GM18519 (cell line): ENCODE data around the gene YIPF5.

Source experiments
- ATAC-seq: cut with Tn5 transposase; IDR thresholded peaks from one replicate; pipeline ENCODE4 v1.9.1; 2021; ENCODE audit warnings: mild to moderate bottlenecking, moderate library complexity; ENCODE audit not compliant: unreplicated experiment, low FRiP score

YIPF5 gene

GRCh38 chr5:144170276-144171024 is at the start of gene YIPF5, which contains the start of gene KCTD16:
Gene YIPF5 (minus strand): TSS chr5:144170659. CDS start chr5:144169955, 704 bp downstream.
Gene KCTD16 (plus strand): TSS chr5:144170873.
- ATAC-seq, result peak; percentile 99

DNA sequence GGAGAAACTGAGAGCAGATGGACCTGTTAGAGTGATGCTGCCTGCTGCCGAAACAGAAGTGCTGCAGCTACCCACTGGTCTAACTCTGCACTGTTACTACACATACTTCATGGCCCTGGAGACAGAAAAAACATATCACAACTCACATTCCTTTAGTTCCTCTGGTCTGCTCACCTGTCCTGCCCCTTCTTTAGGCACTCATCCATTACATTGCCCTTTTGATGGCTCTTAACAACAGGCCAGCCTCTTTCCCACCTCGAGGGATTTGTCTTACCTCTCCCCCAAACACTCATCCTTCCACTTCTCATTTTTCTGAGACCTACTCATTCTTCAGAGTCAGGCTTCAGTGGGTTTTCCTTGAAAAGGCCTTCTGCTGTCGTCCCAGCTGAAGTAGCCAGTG is 49.4 kb upstream of the YIPF5 start:
- no peak for ATAC-seq

GRCh38 chr5:144210655-144211054 is 40.2 kb upstream of the YIPF5 start:
- ATAC-seq, result no peak

DNA sequence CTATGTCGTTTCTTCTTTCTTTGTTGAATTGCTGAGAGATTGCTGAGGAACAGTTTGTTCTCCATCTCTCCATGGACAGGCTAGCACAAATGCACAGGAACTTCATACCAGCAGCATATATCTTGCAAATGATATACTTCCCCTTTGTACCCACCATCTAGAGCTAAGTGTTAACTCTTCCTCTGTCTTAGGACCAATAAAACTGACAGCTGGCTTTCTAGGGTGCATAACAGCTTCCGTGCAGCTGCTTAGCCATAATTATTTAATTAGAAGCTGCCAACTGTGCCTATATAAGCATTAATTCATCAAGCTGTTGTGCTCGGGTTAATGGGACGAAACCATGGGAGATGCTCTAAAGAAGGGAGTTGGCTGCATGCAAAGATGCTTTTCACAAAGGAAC is 38.9 kb upstream of the YIPF5 start:
- ATAC-seq, result no peak

DNA sequence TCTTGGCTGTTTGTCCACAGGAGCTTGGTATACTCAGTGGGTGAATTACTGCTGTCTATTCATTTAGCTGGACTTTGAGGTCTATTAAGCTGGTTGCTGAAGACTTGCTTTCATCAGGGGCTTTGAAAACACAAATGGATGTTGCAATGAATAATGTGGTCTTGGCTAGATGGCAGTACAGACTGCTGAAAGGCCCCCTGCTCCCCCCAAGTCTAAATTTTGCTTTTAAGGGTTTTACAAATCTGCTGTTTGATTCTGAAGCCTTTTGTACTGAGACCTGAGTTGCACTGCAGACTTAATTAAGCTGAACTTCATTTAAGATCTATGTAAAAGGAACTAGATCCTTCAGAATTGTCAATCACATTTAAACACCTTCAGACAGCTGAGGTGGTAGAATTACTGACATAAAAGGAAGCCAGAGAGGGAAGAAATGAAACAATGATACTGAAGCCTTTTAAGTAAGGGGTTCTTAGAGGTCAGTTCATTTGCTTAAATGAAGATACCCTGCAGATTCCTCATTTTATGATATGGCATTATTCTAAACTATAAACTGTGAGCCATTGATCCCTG is 37.5 kb upstream of the YIPF5 start:
- no peak for ATAC-seq

DNA sequence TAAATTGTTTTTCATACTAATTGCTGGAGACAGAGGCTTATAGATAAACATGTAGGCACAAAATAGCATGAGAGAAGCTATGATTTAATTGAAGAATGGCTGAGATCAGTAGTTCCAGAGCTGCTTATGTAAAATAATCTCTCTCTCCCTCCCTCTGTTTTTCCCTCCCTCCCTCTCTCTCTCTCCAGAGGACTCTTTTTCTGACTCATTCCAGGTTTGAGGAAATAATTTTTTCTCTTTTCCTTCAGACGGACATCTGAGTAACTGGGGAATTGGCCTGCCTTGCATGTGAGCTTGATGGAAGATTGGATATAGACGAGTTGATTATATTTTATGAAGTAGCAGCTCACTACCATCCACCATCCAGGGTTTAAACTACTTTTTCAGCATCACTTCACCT is 35.7 kb upstream of the YIPF5 start:
- ATAC-seq, result no peak

DNA sequence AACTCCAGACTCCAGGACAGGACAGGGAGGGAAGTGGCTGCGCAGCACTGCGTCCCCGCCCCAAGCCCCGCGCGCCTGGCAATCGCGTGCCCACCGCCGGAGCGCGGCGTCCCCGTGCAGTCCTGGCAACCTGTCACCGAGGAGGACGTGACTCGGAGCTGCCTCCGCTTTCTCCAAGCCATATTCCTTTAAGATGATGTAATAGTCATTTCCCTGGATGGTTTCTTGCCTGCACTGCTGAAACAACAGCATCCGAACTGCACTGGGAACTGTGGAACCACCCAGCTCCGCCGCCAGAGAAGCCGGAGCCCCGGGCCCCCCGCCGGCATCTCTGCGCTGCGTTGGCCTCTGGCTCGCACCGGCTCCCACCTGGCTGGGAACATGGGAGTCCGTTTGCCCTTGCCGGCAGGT is 34.7 kb upstream of the YIPF5 start:
- no peak for ATAC-seq

DNA sequence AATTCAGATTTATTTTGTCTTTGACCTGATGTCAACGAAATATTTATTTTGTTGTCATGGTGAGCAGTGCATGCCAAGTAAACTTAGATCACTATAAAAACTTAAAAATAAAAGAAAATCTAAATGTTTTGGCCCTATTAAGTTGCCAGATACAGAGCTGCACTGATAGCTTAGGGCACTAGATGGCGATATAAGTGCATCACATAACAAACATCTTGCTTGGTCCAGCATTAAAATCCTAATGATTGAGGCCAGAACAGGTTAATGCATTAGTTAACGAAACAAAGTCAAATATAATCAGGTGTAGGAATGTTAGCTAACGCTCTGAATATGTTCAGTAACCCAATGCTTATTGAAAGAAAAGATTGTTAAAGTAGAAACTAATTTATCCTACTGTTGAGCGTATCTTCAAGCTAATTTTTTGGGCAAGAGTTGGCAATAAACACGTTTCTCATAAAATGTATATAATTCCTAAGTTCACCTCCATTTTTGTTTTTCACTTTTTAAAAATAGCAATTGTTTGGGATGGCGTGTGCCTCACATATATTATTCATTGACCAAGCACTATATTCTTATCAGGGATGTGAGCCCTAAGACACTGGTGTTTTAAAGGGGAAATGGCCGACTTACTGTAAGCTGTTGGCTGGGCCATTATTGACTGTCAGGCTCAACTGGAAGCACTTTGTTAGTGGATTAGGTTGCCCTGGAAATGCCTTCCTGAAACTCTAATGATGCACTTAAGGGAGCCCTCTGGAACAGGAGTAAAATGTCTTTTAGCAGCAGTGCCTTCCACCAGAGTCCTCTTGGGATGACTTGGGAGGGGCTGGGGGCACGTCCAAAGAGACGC is 33.5 kb upstream of the YIPF5 start:
- peak; percentile 89 for ATAC-seq

DNA sequence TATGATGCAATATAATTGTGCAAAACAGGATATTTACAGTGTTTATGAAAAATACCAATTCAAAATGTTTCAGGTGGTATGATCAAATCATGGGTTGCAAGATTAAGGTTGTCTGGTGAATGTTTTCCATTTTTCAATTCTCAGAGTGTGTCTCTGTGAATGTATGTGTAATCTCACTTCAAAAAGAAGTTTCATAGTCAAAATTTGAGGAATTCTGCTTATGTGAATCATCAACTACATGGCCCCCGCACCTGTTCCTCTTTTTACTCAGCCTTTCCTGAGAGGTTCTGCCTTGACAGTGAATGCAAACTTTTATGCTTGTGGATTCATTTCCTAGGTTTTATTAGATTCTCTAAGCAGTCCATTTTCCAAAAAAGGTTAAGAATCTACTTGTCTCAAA is 32.3 kb upstream of the YIPF5 start:
- no peak for ATAC-seq

GRCh38 chr5:144202072-144202471 is 31.6 kb upstream of the YIPF5 start:
- ATAC-seq, result no peak

DNA sequence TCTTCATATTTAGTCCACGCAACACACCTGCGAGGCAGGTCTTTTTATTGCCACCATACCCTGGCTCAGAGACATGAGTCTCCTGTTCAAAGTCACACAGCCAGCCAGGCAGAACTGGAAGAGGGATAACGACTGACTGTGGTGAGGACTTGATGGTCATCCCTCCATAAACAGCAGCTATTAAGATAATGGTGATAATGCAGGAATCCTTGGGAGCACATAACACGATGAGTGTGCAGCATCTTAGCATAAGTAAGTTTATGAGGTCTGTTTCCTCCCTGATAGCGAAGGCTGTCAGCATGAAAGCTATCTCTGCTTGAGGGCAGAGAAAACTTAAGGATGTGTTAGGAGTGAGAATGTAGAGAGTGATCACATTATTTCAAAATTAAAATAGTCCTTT is 31.1 kb upstream of the YIPF5 start:
- ATAC-seq, result no peak

DNA sequence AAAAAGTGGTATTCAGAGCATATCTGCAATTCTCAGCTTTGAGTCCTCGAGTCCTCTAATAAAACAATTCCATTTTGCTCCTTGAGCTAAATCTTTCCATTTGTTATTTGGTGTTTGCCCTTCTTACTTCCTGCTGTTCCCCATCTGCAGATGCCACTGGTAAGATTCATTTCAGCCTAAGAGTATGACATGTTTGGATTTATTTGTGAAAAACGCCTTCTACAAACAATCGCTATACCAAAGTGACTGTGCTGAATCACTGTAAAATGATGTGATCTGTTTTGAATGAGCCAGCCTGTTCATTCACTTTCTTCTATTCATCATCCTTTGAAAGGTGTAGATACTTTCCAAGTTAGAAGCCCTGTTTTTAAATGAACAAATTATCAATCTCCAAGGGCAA is 27.9 kb upstream of the YIPF5 start:
- no peak for ATAC-seq

- ATAC-seq, result no peak
Measured at GRCh38 chr5:144196612-144197011, 26.2 kb upstream of the YIPF5 start.

- ATAC-seq, result no peak
Measured at GRCh38 chr5:144195448-144195847, 25.0 kb upstream of the YIPF5 start.

GRCh38 chr5:144194144-144194543 is 23.7 kb upstream of the YIPF5 start:
- ATAC-seq, result no peak

DNA sequence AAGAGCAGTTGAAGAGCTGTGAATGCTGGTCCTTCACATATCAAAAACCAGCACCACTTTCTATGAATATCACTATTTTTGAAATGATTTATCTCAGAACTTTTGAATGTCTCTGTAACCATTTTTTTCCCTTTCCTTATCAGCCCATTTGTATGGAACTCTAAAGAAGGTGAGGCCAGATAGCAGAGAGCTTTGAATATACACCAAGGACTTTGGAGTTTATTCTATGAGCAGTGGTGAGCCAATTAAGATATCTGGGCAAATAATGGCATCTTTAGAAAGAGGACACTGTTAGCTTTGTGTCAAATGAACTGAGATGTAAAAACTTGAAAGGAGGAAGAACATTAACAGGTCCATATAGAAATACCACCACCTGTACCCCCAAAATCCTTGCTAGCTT is 22.2 kb upstream of the YIPF5 start:
- no peak for ATAC-seq

DNA sequence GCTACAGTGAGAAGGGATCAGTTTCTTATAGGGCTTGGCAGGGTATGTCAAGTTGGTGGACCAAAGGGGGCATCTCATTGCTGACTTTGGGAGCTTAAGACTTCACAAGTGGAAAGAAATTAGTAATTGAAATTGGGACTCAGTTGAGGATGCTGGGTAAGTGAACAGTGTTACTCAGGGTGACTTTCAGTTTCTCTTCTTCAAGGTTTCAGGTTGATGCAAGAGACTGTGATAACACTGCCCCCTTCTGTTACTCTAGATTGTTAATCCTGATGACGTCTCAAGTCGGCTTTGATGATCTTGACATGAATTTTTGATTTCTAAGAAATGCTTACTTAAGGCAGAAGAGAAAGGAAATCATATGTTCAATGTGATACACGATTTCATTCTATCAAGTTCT is 21.5 kb upstream of the YIPF5 start:
- peak; percentile 94 for ATAC-seq

DNA sequence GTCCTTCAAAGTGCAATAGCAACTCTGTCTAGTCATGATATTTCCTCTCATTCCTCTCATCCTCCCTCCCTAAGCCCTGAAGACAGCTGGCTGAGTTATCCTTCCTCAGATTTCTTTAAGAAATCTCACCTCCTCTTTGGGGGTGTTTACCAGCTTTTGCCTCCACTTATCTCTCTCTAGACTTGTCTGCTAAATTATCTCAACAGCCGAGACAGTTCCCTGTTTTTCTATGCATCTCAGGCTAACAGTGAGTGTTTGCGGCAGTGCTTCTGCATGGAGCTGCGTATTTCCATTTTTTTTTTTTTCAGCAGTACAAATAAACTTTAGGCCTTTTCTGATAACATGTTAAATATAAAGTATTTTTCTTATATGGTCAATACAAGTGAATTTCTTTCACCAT is 21.1 kb upstream of the YIPF5 start:
- ATAC-seq, result no peak

DNA sequence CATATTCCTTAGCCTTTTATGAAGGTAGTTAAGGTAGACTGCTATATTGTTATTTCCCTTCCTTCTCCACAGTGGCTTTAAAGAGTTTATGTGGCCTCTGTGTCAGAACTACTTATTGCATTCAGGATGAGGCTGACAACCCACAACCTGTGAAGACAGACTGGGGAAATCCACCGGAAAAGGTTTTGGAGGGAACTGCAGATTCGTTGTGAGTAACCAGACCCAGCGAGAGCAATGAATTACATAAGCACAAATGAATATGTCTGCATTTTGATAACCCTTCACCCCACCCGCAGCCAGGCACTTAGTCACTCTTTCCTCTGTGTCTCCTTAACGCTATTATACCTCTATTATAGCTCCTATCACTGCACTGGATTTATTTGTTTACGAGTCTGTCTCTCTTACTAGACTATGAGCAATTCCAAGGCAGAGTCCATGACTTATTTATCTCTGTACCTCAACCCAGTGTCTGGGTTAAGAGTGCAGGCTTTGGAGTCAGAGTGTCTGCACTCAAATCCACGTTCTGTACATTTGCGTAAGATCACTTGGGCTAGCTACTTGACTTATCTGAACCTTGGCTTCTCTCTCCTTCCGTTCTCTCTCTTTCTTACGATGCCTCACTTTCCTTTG is 19.5 kb upstream of the YIPF5 start:
- ATAC-seq, result no peak

GRCh38 chr5:144187699-144188294 is 17.3 kb upstream of the YIPF5 start:
- ATAC-seq, result peak; percentile 84
